Liver (tissue), 9 donors: ENCODE results near the gene FAM89A. TPM values are rescaled to one million over a fixed set of nuclear protein-coding genes. Genes with fewer than 3 reads are reported as not detected.
A peak's percentile ranks its signal among the peaks of the same experiment; 100 is the strongest.

ENCODE experiments used
- DNase-seq: peaks from one replicate; pipeline ENCODE4 v3.0.0-alpha.2; 2017; ENCODE audit warnings: low spot score
- H3K27ac ChIP-seq, 2 donors: one replicate each; pipeline ENCODE4 v1.7.0; 2013; ENCODE audit warnings: inconsistent platforms in 2 of 2, low read length in 2 of 2, control low read depth in 1 of 2, low read depth in 1 of 2, mild to moderate bottlenecking in 1 of 2
- H3K27me3 ChIP-seq, 4 donors: one replicate each; pipeline versions ENCODE4 v1.6.1 to v1.7.0; 2013; ENCODE audit warnings: low read length in 3 of 4, inconsistent platforms in 1 of 4, mild to moderate bottlenecking in 1 of 4, moderate library complexity in 1 of 4; ENCODE audit not compliant: control insufficient read depth in 4 of 4, insufficient read depth in 4 of 4
- H3K36me3 ChIP-seq, 4 donors: one replicate each; pipeline versions ENCODE4 v1.6.1 to v1.7.0; 2013; ENCODE audit warnings: low read length in 3 of 4, mild to moderate bottlenecking in 3 of 4, low read depth in 1 of 4, moderate library complexity in 1 of 4; ENCODE audit not compliant: control insufficient read depth in 4 of 4, insufficient read depth in 3 of 4
- H3K4me1 ChIP-seq, 4 donors: one replicate each; pipeline versions ENCODE4 v1.6.1 to v1.7.0; 2013; ENCODE audit warnings: low read length in 3 of 4, mild to moderate bottlenecking in 3 of 4, moderate library complexity in 1 of 4; ENCODE audit not compliant: control insufficient read depth in 4 of 4, insufficient read depth in 4 of 4
- H3K4me3 ChIP-seq, 3 donors: one replicate each; pipeline versions ENCODE4 v1.6.1 to v1.7.0; 2013; ENCODE audit warnings: low read length in 3 of 3, control low read depth in 1 of 3, low read depth in 1 of 3, mild to moderate bottlenecking in 1 of 3
- H3K9ac ChIP-seq, 2 donors: one replicate each; pipeline ENCODE4 v1.7.0; 2013; ENCODE audit warnings: low read length in 2 of 2, mild to moderate bottlenecking in 2 of 2, moderate library complexity in 2 of 2, control low read depth in 1 of 2, low read depth in 1 of 2
- H3K9me3 ChIP-seq, 4 donors: one replicate each; pipeline versions ENCODE4 v1.6.1 to v1.7.0; 2013; ENCODE audit warnings: low read length in 3 of 4; ENCODE audit not compliant: control insufficient read depth in 4 of 4
- EGR1 ChIP-seq, 2 donors: IDR thresholded peaks; 2 replicates each; pipeline ENCODE4 v1.6.1; 2016 to 2018; ENCODE audit warnings: antibody characterized with exemption in 2 of 2, low read depth in 2 of 2
- FOXA1 ChIP-seq: IDR thresholded peaks from 2 replicates; pipeline ENCODE4 v1.6.1; 2016; ENCODE audit warnings: antibody characterized with exemption
- GABPA ChIP-seq, 2 donors: IDR thresholded peaks in 1 of 2; conservative IDR thresholded peaks in 1 of 2; 2 replicates each; pipeline ENCODE4 v1.6.1; 2016; ENCODE audit warnings: antibody characterized with exemption in 2 of 2, mild to moderate bottlenecking in 1 of 2, moderate library complexity in 1 of 2
- HNF4A ChIP-seq, 2 donors: conservative IDR thresholded peaks; 2 replicates each; pipeline ENCODE4 v1.6.1; 2016; ENCODE audit warnings: antibody characterized with exemption in 2 of 2, mild to moderate bottlenecking in 2 of 2
- HNF4G ChIP-seq: IDR thresholded peaks from 2 replicates; pipeline ENCODE4 v1.6.1; 2016; ENCODE audit warnings: antibody characterized with exemption
- JUND ChIP-seq, 2 donors: IDR thresholded peaks; 2 replicates each; pipeline ENCODE4 v1.6.1; 2016; ENCODE audit warnings: antibody characterized with exemption in 2 of 2
- RAD21 ChIP-seq, 2 donors: IDR thresholded peaks; 2 replicates each; pipeline ENCODE4 v1.6.1; 2016; ENCODE audit warnings: antibody characterized with exemption in 2 of 2, mild to moderate bottlenecking in 2 of 2
- SP1 ChIP-seq: IDR thresholded peaks from 2 replicates; pipeline ENCODE4 v1.6.1; 2018; ENCODE audit warnings: antibody characterized with exemption, mild to moderate bottlenecking
- TAF1 ChIP-seq: conservative IDR thresholded peaks from 2 replicates; pipeline ENCODE4 v1.6.1; 2016; ENCODE audit warnings: antibody characterized with exemption, mild to moderate bottlenecking
- YY1 ChIP-seq: IDR thresholded peaks from 2 replicates; pipeline ENCODE4 v1.6.1; 2016; ENCODE audit warnings: antibody characterized with exemption, mild to moderate bottlenecking
- WGBS: extraction: QIAGEN DNeasy Blood & Tissue Kit; methylation state at CpG from one replicate; pipeline ENCODE4 v1.1.7; 2013; 5-methylcytosine and 5-hydroxymethylcytosine counted together
- polyA plus RNA-seq, 2 donors: library from polyadenylated mRNA; stranded (reverse) in 1 of 2; unstranded in 1 of 2; fragments of 200-250 nt in 1 of 2; fragments of >200 nt in 1 of 2; fragmentation: Nextera tagmentation in 1 of 2; extraction: Ambion mirVana in 1 of 2; gene quantifications; one replicate each; pipeline versions ENCODE4 v1.2.1 to v1.2.3, GENCODE V29; 2013 to 2015
- total RNA-seq, 2 donors: library from RNA; depleted of rRNA; stranded (reverse); fragments of >200 nt; gene quantifications; one replicate each; pipeline ENCODE4 v1.2.3, GENCODE V29; 2014
- TF ChIP-seq, protein P1 (sequence below): IDR thresholded peaks from 2 replicates; pipeline ENCODE4 v1.6.1; 2016; ENCODE audit warnings: antibody characterized with exemption
- TF ChIP-seq, protein P2 (sequence below): IDR thresholded peaks from 2 replicates; pipeline ENCODE4 v1.6.1; 2016; ENCODE audit warnings: antibody characterized with exemption, mild to moderate bottlenecking
- TF ChIP-seq, protein P3 (sequence below): IDR thresholded peaks from 2 replicates; pipeline ENCODE4 v1.6.1; 2016; ENCODE audit warnings: antibody characterized with exemption
- TF ChIP-seq, protein P4 (sequence below): IDR thresholded peaks from 2 replicates; pipeline ENCODE4 v1.6.1; 2016; ENCODE audit warnings: antibody characterized with exemption
- donor health status: healthy.
- donor health status: healthy.
- donor health status: healthy.
- donor health status: healthy.
- donor health status: healthy.

FAM89A gene
- total and polyA plus RNA-seq, 4 donors: 5.3 to 8.8 (median 8.1) TPM

DNA sequence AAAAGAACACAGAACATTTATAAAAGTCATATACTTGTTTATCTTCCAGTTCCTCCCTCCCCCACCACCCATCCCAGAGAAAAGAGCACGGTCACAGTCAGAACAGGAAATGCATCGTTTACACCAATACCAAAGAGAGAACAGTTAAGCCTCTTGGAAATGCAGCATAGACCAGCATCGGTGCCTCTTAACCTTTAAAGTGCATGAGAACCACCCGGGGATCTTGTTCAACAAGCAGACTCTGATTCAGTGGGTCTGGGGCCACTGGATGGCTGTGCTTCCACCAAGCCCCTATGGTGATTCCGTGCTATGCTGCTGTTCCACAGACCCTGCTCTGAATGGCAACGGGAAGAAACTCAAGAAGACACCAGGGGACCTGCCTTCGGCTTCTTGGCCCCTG, 19.2 kb downstream of the FAM89A start:
- peak; percentile 14 for DNase-seq
- Histone ChIP-seq H3K4me1 (no peaks in the 10 kb centered on the region), H3K9ac (no peak overlapping the region), H3K4me3 (no peak overlapping the region), H3K36me3 (peaks cover 0 to 5% (median 0%) of the 10 kb centered on the region in 4 donors), H3K9me3 (no peaks in the 10 kb centered on the region), H3K27ac (no peak overlapping the region), H3K27me3 (no peaks in the 10 kb centered on the region)
- no peak for TF ChIP-seq SP1
- TF ChIP-seq, protein P1, sequence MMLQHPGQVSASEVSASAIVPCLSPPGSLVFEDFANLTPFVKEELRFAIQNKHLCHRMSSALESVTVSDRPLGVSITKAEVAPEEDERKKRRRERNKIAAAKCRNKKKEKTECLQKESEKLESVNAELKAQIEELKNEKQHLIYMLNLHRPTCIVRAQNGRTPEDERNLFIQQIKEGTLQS: no peak
- no peak for TF ChIP-seq RAD21 (IDR thresholded peaks at IDR 0.05)
- TF ChIP-seq, protein P2, sequence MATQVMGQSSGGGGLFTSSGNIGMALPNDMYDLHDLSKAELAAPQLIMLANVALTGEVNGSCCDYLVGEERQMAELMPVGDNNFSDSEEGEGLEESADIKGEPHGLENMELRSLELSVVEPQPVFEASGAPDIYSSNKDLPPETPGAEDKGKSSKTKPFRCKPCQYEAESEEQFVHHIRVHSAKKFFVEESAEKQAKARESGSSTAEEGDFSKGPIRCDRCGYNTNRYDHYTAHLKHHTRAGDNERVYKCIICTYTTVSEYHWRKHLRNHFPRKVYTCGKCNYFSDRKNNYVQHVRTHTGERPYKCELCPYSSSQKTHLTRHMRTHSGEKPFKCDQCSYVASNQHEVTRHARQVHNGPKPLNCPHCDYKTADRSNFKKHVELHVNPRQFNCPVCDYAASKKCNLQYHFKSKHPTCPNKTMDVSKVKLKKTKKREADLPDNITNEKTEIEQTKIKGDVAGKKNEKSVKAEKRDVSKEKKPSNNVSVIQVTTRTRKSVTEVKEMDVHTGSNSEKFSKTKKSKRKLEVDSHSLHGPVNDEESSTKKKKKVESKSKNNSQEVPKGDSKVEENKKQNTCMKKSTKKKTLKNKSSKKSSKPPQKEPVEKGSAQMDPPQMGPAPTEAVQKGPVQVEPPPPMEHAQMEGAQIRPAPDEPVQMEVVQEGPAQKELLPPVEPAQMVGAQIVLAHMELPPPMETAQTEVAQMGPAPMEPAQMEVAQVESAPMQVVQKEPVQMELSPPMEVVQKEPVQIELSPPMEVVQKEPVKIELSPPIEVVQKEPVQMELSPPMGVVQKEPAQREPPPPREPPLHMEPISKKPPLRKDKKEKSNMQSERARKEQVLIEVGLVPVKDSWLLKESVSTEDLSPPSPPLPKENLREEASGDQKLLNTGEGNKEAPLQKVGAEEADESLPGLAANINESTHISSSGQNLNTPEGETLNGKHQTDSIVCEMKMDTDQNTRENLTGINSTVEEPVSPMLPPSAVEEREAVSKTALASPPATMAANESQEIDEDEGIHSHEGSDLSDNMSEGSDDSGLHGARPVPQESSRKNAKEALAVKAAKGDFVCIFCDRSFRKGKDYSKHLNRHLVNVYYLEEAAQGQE: no peak
- no peak for TF ChIP-seq JUND (IDR thresholded peaks at IDR 0.05)
- TF ChIP-seq YY1: no peak
- TF ChIP-seq HNF4G: no peak
- TF ChIP-seq FOXA1: no peak
- no peak for TF ChIP-seq GABPA (IDR thresholded peaks at IDR 0.05 in 1 of 2, conservative IDR thresholded peaks at IDR 0.05 in 1 of 2)
- TF ChIP-seq TAF1: no peak
- 69% methylated on average over 7 of the region's 7 CpGs for WGBS

DNA sequence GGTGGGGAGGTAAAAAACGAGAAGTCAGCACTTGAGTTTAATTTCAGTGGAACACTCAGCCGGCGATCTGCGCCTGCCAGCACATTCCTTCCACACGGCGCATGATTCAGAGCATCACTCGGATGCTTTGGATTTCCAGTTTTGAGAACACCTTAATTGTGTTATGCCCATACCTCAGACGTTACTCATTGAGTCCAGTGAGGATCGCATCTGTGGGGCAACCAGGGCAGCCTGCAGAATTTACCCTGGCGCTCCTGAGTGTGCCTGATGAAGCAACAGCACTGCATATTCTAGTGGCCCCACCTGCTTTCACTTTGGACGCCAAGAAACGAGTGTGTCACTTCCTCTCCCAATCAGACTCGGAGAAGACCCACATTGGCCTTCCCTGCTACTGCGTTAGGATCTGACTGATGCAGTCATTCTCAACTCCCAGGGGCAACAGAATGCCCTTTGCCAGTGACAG, 19.9 kb downstream of the FAM89A start:
- peak; percentile 25 for DNase-seq
- no peak overlapping the region for H3K4me3 ChIP-seq

More for the DNA sequence above, 19.9 kb downstream of the FAM89A start:
- Histone ChIP-seq H3K27ac (no peak overlapping the region), H3K36me3 (peaks cover 0 to 5% (median 0%) of the 10 kb centered on the region in 4 donors), H3K9ac (no peak overlapping the region), H3K4me1 (no peaks in the 10 kb centered on the region), H3K27me3 (no peaks in the 10 kb centered on the region), H3K9me3 (no peaks in the 10 kb centered on the region)
- TF ChIP-seq HNF4A (conservative IDR thresholded peaks at IDR 0.05) (no peak), GABPA (IDR thresholded peaks at IDR 0.05 in 1 of 2, conservative IDR thresholded peaks at IDR 0.05 in 1 of 2) (no peak), TAF1 (no peak), EGR1 (IDR thresholded peaks at IDR 0.05; ENCODE audit: low read depth in 2 of 2) (no peak), SP1 (no peak), YY1 (no peak)
- TF ChIP-seq, protein P3, sequence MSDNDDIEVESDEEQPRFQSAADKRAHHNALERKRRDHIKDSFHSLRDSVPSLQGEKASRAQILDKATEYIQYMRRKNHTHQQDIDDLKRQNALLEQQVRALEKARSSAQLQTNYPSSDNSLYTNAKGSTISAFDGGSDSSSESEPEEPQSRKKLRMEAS: no peak
- TF ChIP-seq, protein P4, sequence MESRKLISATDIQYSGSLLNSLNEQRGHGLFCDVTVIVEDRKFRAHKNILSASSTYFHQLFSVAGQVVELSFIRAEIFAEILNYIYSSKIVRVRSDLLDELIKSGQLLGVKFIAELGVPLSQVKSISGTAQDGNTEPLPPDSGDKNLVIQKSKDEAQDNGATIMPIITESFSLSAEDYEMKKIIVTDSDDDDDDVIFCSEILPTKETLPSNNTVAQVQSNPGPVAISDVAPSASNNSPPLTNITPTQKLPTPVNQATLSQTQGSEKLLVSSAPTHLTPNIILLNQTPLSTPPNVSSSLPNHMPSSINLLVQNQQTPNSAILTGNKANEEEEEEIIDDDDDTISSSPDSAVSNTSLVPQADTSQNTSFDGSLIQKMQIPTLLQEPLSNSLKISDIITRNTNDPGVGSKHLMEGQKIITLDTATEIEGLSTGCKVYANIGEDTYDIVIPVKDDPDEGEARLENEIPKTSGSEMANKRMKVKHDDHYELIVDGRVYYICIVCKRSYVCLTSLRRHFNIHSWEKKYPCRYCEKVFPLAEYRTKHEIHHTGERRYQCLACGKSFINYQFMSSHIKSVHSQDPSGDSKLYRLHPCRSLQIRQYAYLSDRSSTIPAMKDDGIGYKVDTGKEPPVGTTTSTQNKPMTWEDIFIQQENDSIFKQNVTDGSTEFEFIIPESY: no peak
- TF ChIP-seq, protein P1: no peak
- WGBS: 84% methylated on average over 14 of the region's 14 CpGs
